Upper lobe of left lung (tissue), 4 donors: ENCODE results near the gene ITGA4.

Source experiments
- EP300 ChIP-seq, 4 donors: sonication (generic); formaldehyde crosslinking; IDR thresholded peaks; one replicate each; pipeline ENCODE4 v1.5.1; 2017; ENCODE audit warnings: antibody characterized with exemption in 4 of 4, control low read depth in 2 of 4
- POLR2A ChIP-seq, 4 donors: fragments of 450-650 bp; IDR thresholded peaks; one replicate each; pipeline ENCODE4 v1.5.1; 2016 to 2017; ENCODE audit warnings: antibody characterized with exemption in 4 of 4, mild to moderate bottlenecking in 2 of 4
- POLR2AphosphoS5 ChIP-seq, 2 donors: sonication (generic); formaldehyde crosslinking; IDR thresholded peaks; one replicate each; pipeline ENCODE4 v1.5.1; 2017; ENCODE audit warnings: antibody characterized with exemption in 2 of 2
- TF ChIP-seq, protein P1 (sequence below), 6 experiments: fragments of 450-650 bp in 4 of 6; fragments of 200-600 bp in 2 of 6; sonication (generic) in 2 of 6; IDR thresholded peaks; one replicate each; pipeline ENCODE4 v1.5.1; 2016 to 2019; ENCODE audit warnings: antibody characterized with exemption in 6 of 6

DNA sequence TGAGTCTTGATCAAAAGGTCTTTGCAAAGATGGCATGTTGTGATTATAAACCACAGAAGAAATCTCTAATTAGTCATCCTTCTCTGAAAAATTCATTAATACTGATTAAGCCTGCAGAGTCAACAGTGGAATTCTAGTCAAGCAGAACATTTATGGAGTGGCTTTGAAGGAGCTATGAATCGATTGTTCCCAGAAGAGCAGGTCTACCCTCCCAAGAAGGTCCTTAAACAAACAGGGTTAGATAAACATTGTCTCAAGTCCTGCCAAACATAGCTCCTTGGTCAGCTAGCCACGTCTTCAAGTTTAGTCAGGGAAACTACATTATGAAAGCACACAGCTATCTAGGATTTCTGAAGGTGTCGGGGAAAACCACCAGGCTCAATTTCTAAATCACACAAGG is 88.9 kb downstream of the ITGA4 start:
- TF ChIP-seq, protein P1, sequence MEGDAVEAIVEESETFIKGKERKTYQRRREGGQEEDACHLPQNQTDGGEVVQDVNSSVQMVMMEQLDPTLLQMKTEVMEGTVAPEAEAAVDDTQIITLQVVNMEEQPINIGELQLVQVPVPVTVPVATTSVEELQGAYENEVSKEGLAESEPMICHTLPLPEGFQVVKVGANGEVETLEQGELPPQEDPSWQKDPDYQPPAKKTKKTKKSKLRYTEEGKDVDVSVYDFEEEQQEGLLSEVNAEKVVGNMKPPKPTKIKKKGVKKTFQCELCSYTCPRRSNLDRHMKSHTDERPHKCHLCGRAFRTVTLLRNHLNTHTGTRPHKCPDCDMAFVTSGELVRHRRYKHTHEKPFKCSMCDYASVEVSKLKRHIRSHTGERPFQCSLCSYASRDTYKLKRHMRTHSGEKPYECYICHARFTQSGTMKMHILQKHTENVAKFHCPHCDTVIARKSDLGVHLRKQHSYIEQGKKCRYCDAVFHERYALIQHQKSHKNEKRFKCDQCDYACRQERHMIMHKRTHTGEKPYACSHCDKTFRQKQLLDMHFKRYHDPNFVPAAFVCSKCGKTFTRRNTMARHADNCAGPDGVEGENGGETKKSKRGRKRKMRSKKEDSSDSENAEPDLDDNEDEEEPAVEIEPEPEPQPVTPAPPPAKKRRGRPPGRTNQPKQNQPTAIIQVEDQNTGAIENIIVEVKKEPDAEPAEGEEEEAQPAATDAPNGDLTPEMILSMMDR (IDR thresholded peaks at IDR 0.05), result no peak
- TF ChIP-seq POLR2A (IDR thresholded peaks at IDR 0.05), result no peak
- TF ChIP-seq POLR2AphosphoS5 (IDR thresholded peaks at IDR 0.05), result no peak
- no peak for TF ChIP-seq EP300 (IDR thresholded peaks at IDR 0.05)
